DND-41 (cell line): ENCODE measurements around the gene UIMC1.

ENCODE experiments used
- ATAC-seq: fragments of 200-7000 bp; cut with Tn5 transposase; 3 replicates; pipeline ENCODE4 v1.9.1; 2021; ENCODE audit warnings: low read depth; ENCODE audit not compliant: insufficient read depth
- DNase-seq: peaks from one replicate; pipeline ENCODE4 v3.0.0-alpha.2; 2020
- H2AFZ ChIP-seq: 2 replicates; pipeline ENCODE4 v1.6.0; 2012; ENCODE audit warnings: low read depth, low read length
- H3K27ac ChIP-seq: 2 replicates; pipeline ENCODE4 v1.5.1; 2012; ENCODE audit warnings: low read length, inconsistent platforms
- H3K27me3 ChIP-seq: fragments of 200-600 bp; sonication (generic); 2 replicates; pipeline ENCODE4 v1.6.0; 2012; ENCODE audit warnings: low read length, mild to moderate bottlenecking, inconsistent platforms; ENCODE audit not compliant: insufficient read depth, poor library complexity
- H3K36me3 ChIP-seq: 2 replicates; pipeline ENCODE4 v1.5.1; 2012; ENCODE audit warnings: low read length, inconsistent platforms; ENCODE audit not compliant: insufficient read depth
- H3K4me1 ChIP-seq: 2 replicates; pipeline ENCODE4 v1.5.1; 2012; ENCODE audit warnings: mild to moderate bottlenecking, low read length; ENCODE audit not compliant: insufficient read depth
- H3K4me2 ChIP-seq: 2 replicates; pipeline ENCODE4 v1.6.0; 2012; ENCODE audit warnings: mild to moderate bottlenecking, moderate library complexity, low read length, inconsistent platforms; ENCODE audit not compliant: insufficient read depth
- H3K4me3 ChIP-seq, 2 experiments: fragments of 200-600 bp in 1 of 2; shearing (Covaris generic) in 1 of 2; 2 replicates each; pipeline ENCODE4 v1.5.1; 2012 to 2016; ENCODE audit warnings: inconsistent platforms in 2 of 2, low read length in 2 of 2, mild to moderate bottlenecking in 2 of 2, low read depth in 1 of 2, moderate library complexity in 1 of 2
- H3K79me2 ChIP-seq: 2 replicates; pipeline ENCODE4 v1.6.0; 2012; ENCODE audit warnings: low read length, inconsistent platforms; ENCODE audit not compliant: insufficient read depth
- H3K9ac ChIP-seq: 2 replicates; pipeline ENCODE4 v1.6.0; 2012; ENCODE audit warnings: low read depth, mild to moderate bottlenecking, inconsistent platforms, low read length, moderate library complexity
- H3K9me3 ChIP-seq: 2 replicates; pipeline ENCODE4 v1.5.1; 2012; ENCODE audit warnings: low read length, moderate library complexity, mild to moderate bottlenecking, inconsistent platforms; ENCODE audit not compliant: insufficient read depth, severe bottlenecking
- H4K20me1 ChIP-seq: 2 replicates; pipeline ENCODE4 v1.6.0; 2012; ENCODE audit warnings: low read length; ENCODE audit not compliant: insufficient read depth
- CTCF ChIP-seq: IDR thresholded peaks from 2 replicates; pipeline ENCODE4 v1.5.1; 2012; ENCODE audit warnings: borderline replicate concordance, low read length, moderate library complexity, mild to moderate bottlenecking; ENCODE audit not compliant: poor library complexity, severe bottlenecking; ENCODE audit errors: extremely low read depth
- EZH2 ChIP-seq: IDR thresholded peaks from 3 replicates; pipeline ENCODE4 v1.6.1; 2012; ENCODE audit warnings: borderline replicate concordance, low read depth, mild to moderate bottlenecking, moderate library complexity, low read length, inconsistent platforms; ENCODE audit not compliant: severe bottlenecking

Gene UIMC1

GRCh38 chr5:176948458-176948857 lies 58.1 kb downstream of the UIMC1 start:
- no peak overlapping the region for H3K9ac ChIP-seq
- no peak overlapping the region for H3K4me2 ChIP-seq
- H3K27me3 ChIP-seq, result no peaks in the 10 kb centered on the region
- peaks cover 87% of the 10 kb centered on the region for H3K36me3 ChIP-seq
- no peaks in the 10 kb centered on the region; the same call in 1 of the 2 replicates for H4K20me1 ChIP-seq
- no peaks in the 10 kb centered on the region for H3K9me3 ChIP-seq
- H3K79me2 ChIP-seq, result no peaks in the 10 kb centered on the region
- H2AFZ ChIP-seq, result no peak overlapping the region
- TF ChIP-seq EZH2 (no peak), CTCF (no peak)
- ATAC-seq, result no peak
- H3K4me1 ChIP-seq, result no peaks in the 10 kb centered on the region
- no peak overlapping the region for H3K4me3 ChIP-seq
- DNase-seq, result no peak
- H3K27ac ChIP-seq, result no peak overlapping the region

- Histone ChIP-seq H3K27me3 (no peaks in the 10 kb centered on the region), H2AFZ (no peak overlapping the region), H3K4me1 (no peaks in the 10 kb centered on the region), H3K9ac (no peak overlapping the region), H3K4me2 (no peak overlapping the region), H3K9me3 (no peaks in the 10 kb centered on the region), H3K27ac (no peak overlapping the region), H3K79me2 (no peaks in the 10 kb centered on the region), H3K36me3 (peaks cover 88% of the 10 kb centered on the region), H4K20me1 (no peaks in the 10 kb centered on the region; the same call in 1 of the 2 replicates), H3K4me3 (no peak overlapping the region)
- ATAC-seq (no peak), DNase-seq (no peak)
- TF ChIP-seq EZH2 (no peak), CTCF (no peak)
Measured at GRCh38 chr5:176947847-176948246, 58.7 kb downstream of the UIMC1 start.

GRCh38 chr5:176944268-176944667 lies 62.3 kb downstream of the UIMC1 start:
- no peak overlapping the region for H3K27ac ChIP-seq
- H2AFZ ChIP-seq, result no peak overlapping the region
- no peak for ATAC-seq
- peaks cover 87% of the 10 kb centered on the region for H3K36me3 ChIP-seq
- no peak overlapping the region for H3K4me3 ChIP-seq
- no peak for TF ChIP-seq EZH2
- no peak for TF ChIP-seq CTCF
- no peak overlapping the region for H3K4me2 ChIP-seq
- H3K9me3 ChIP-seq, result no peaks in the 10 kb centered on the region
- no peak for DNase-seq
- H3K27me3 ChIP-seq, result no peaks in the 10 kb centered on the region
- H3K79me2 ChIP-seq, result no peaks in the 10 kb centered on the region
- no peaks in the 10 kb centered on the region for H3K4me1 ChIP-seq
- H4K20me1 ChIP-seq, result no peaks in the 10 kb centered on the region; the same call in 1 of the 2 replicates
- no peak overlapping the region for H3K9ac ChIP-seq

- DNase-seq (no peak), ATAC-seq (no peak)
- H3K9ac ChIP-seq, result no peak overlapping the region
- no peak overlapping the region for H3K27ac ChIP-seq
- no peak overlapping the region for H2AFZ ChIP-seq
- no peak overlapping the region for H3K4me2 ChIP-seq
- H4K20me1 ChIP-seq, result no peaks in the 10 kb centered on the region; the same call in 1 of the 2 replicates
- no peaks in the 10 kb centered on the region for H3K4me1 ChIP-seq
- TF ChIP-seq CTCF, result no peak
- TF ChIP-seq EZH2, result no peak
- no peaks in the 10 kb centered on the region for H3K9me3 ChIP-seq
- H3K36me3 ChIP-seq, result peaks cover 88% of the 10 kb centered on the region
- no peaks in the 10 kb centered on the region for H3K27me3 ChIP-seq
- no peaks in the 10 kb centered on the region for H3K79me2 ChIP-seq
- H3K4me3 ChIP-seq, result no peak overlapping the region
Measured at GRCh38 chr5:176943816-176944215, 62.8 kb downstream of the UIMC1 start.
